Transverse colon (tissue), 4 donors: ENCODE results near the gene GOLM1. TPM values are rescaled to one million over a fixed set of nuclear protein-coding genes. Genes with fewer than 3 reads are reported as not detected.

Source experiments
- DNase-seq: peaks from one replicate; pipeline ENCODE4 v3.0.0-alpha.2; 2019
- H3K27ac ChIP-seq, 4 donors: fragments of 200-600 bp; sonication (generic); 2 replicates each; pipeline ENCODE4 v1.5.1; 2016 to 2018; ENCODE audit warnings: inconsistent platforms in 4 of 4
- H3K27me3 ChIP-seq: fragments of 200-600 bp; sonication (generic); 2 replicates; pipeline ENCODE4 v1.5.1; 2017; ENCODE audit warnings: inconsistent platforms
- H3K36me3 ChIP-seq, 4 donors: fragments of 200-600 bp; sonication (generic); 2 replicates each; pipeline ENCODE4 v1.5.1; 2017 to 2019; ENCODE audit warnings: inconsistent platforms in 4 of 4
- H3K4me1 ChIP-seq, 4 donors: fragments of 200-600 bp; sonication (generic); 2 replicates each; pipeline ENCODE4 v1.5.1; 2017 to 2020; ENCODE audit warnings: inconsistent platforms in 4 of 4
- H3K4me3 ChIP-seq, 4 donors: fragments of 200-600 bp; sonication (generic); 1 replicate in 1 of 4; 2 replicates in 3 of 4; pipeline versions ENCODE4 v1.5.1 to v1.6.1; 2017 to 2019; ENCODE audit warnings: inconsistent platforms in 4 of 4
- H3K9me3 ChIP-seq, 2 donors: fragments of 200-600 bp; sonication (generic); 2 replicates each; pipeline ENCODE4 v1.5.1; 2017 to 2019; ENCODE audit warnings: inconsistent platforms in 2 of 2
- EP300 ChIP-seq: sonication (generic); formaldehyde crosslinking; IDR thresholded peaks from one replicate; pipeline ENCODE4 v1.6.1; 2017; ENCODE audit warnings: antibody characterized with exemption, low read depth
- POLR2A ChIP-seq: fragments of 450-650 bp; IDR thresholded peaks from one replicate; pipeline ENCODE4 v1.6.1; 2016; ENCODE audit warnings: antibody characterized with exemption, mild to moderate bottlenecking, moderate library complexity
- POLR2AphosphoS5 ChIP-seq, 3 donors: sonication (generic); formaldehyde crosslinking; IDR thresholded peaks; one replicate each; pipeline ENCODE4 v1.6.1; 2016; ENCODE audit warnings: antibody characterized with exemption in 3 of 3
- WGBS, 2 donors: methylation state at CpG; one replicate each; pipeline ENCODE4 v1.1.5; 2018; ENCODE audit warnings: low coverage in 1 of 2; 5-methylcytosine and 5-hydroxymethylcytosine counted together
- in situ Hi-C, 4 donors: fragments of 200-750 bp; cut with MboI; loops; one replicate each; pipeline versions ENCODE4 v1.15.0 to v1.15.1; 2017; ENCODE audit warnings: low sequenced_read_pairs in 3 of 4, low pct_ligation_motif_present in 1 of 4, low pct_unique_long_range_greater_than_20kb in 1 of 4
- intact Hi-C: fragments of 100-400 bp; cut with DNase I; formaldehyde crosslinking; loops from one replicate; pipeline ENCODE4 v1.15.1; 2023; ENCODE audit warnings: low total_unique reads
- total RNA-seq, 4 donors: library from RNA; depleted of rRNA; stranded (reverse); fragments of >200 nt; gene quantifications; one replicate each; pipeline ENCODE4 v1.1.0, GENCODE V29; 2016
- TF ChIP-seq, protein P1 (sequence below), 5 experiments: fragments of 200-600 bp in 3 of 5; fragments of 450-650 bp in 2 of 5; sonication (generic) in 3 of 5; IDR thresholded peaks; 1 replicate in 2 of 5; 2 replicates in 3 of 5; pipeline ENCODE4 v1.5.1; 2016 to 2017; ENCODE audit warnings: antibody characterized with exemption in 5 of 5, inconsistent platforms in 3 of 5, mild to moderate bottlenecking in 2 of 5, moderate library complexity in 1 of 5

GOLM1 gene
- total RNA-seq, 4 donors from 2014 or later = 96.1 to 295 (median 177) TPM

DNA sequence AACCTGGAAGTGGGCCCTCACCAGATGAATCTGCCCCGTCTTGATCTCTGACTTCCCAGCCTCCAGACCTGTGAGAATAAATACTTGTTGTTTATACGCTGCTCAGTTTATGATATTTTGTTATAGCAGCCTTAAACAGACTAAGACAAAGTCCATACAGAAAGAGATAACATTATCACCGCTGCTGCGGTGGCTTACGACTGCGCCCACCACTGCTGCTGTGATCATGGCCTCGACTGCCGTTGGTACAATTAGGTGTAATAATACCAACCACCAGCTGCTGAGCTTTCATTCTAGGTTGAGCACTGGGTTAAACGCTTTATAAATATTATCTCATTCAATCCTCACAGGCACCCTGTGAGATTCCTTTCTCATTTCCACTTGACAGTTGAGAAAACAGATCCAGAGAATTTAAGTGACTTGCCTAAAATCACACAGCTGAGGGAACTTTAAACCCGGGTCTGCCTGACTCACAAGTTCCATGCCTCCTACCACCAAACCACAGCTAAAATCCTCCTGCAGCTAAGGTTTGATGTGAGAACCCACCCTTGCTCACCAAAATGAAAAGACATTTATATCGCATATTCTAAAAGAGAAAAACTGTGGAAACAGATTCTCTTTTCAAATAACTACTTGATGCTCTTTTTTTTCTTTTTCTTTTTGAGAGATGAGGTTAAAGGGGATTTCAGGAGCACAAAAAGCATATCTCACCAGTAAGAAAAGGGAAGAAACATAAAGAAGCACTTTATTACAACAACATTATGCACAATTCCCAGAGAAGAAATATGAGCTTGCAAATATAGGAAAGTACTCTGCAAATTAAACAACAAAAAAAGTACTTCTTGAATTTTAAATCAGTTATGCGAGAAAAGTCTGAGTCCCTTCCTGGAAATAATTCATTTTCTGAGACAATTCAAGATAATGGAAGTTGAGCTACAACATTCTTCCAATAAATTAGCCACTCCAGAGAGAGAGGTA lies 23.9 kb downstream of the GOLM1 start:
- Histone ChIP-seq H3K27ac (no peak overlapping the region), H3K36me3 (no peaks in the 10 kb centered on the region), H3K4me3 (no peak overlapping the region), H3K27me3 (no peaks in the 10 kb centered on the region), H3K4me1 (peaks cover 0 to 20% (median 1%) of the 10 kb centered on the region in 4 donors), H3K9me3 (no peaks in the 10 kb centered on the region)
- WGBS, 2 donors = 70 to 91% methylated on average over 10 to 12 of the region's 12 CpGs
- intact Hi-C loops = no loop called here
- TF ChIP-seq POLR2AphosphoS5 (IDR thresholded peaks at IDR 0.05) (no peak), EP300 (no peak), POLR2A (no peak)
- TF ChIP-seq, protein P1, sequence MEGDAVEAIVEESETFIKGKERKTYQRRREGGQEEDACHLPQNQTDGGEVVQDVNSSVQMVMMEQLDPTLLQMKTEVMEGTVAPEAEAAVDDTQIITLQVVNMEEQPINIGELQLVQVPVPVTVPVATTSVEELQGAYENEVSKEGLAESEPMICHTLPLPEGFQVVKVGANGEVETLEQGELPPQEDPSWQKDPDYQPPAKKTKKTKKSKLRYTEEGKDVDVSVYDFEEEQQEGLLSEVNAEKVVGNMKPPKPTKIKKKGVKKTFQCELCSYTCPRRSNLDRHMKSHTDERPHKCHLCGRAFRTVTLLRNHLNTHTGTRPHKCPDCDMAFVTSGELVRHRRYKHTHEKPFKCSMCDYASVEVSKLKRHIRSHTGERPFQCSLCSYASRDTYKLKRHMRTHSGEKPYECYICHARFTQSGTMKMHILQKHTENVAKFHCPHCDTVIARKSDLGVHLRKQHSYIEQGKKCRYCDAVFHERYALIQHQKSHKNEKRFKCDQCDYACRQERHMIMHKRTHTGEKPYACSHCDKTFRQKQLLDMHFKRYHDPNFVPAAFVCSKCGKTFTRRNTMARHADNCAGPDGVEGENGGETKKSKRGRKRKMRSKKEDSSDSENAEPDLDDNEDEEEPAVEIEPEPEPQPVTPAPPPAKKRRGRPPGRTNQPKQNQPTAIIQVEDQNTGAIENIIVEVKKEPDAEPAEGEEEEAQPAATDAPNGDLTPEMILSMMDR (IDR thresholded peaks at IDR 0.05) = no peak
- no peak for DNase-seq
- in situ Hi-C loops = no loop called here

DNA sequence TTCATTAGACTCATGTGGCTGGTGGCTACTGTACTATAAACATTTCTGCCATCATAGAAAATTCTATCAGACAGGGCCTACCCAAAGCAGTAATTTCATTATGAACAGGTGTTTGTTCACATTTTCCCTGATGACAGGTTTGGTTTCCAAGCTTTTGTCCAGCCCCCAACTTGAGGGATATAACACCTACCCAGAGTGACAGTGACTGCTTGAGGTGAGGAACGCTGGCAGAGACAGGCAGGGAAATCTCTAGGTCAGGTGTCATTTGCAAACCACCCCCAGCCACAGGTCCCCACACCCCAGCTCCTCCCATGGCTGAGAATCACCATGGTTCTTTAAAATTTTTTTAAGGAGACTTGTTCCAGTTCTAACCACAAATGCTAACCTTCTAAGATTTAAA lies 25.5 kb downstream of the GOLM1 start:
- Histone ChIP-seq H3K9me3 (no peaks in the 10 kb centered on the region), H3K36me3 (no peaks in the 10 kb centered on the region), H3K27me3 (no peaks in the 10 kb centered on the region), H3K27ac (no peak overlapping the region), H3K4me1 (peaks cover 0 to 12% (median 1%) of the 10 kb centered on the region in 4 donors), H3K4me3 (no peak overlapping the region)
- 74% methylated on average over 1 of the region's 1 CpG; no CpG with 5 or more reads in 1 of the 2 donors for WGBS, 2 donors
- in situ Hi-C loops = no loop called here
- TF ChIP-seq POLR2A (no peak), EP300 (no peak), POLR2AphosphoS5 (IDR thresholded peaks at IDR 0.05) (no peak)
- TF ChIP-seq, protein P1 (IDR thresholded peaks at IDR 0.05) = no peak
- intact Hi-C loops = no loop called here
- no peak for DNase-seq

DNA sequence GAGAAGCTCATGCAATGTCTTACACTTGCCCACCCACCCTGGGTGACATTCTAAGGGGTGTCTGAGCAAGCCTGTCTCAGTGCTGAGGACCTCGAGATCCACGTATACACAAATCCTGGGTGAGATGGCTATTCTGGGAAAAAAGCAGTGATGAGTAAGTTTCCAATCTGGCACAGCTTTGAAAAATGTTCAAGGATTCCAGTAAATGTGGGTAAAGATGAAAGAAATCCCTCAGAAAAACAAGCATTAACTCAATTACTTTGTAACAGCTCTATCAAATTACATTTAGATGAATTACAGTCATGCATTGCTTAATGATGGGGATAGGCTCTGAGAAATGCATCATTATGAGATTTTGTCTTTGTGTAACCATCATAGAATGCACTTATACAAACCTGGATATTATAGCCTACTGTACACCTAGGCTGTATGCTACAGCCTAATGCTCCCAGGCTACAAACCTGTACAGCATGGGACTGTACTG lies 26.9 kb downstream of the GOLM1 start:
- Histone ChIP-seq H3K4me3 (no peak overlapping the region), H3K9me3 (no peaks in the 10 kb centered on the region), H3K27me3 (no peaks in the 10 kb centered on the region), H3K36me3 (no peaks in the 10 kb centered on the region), H3K27ac (no peak overlapping the region), H3K4me1 (peaks cover 0 to 11% (median 1%) of the 10 kb centered on the region in 4 donors)
- in situ Hi-C loops = no loop called here
- no peak for DNase-seq
- intact Hi-C loops = no loop called here
- 84 to 93% methylated on average over 2 of the region's 2 CpGs for WGBS, 2 donors
- no peak for TF ChIP-seq POLR2AphosphoS5 (IDR thresholded peaks at IDR 0.05)
- no peak for TF ChIP-seq EP300
- no peak for TF ChIP-seq POLR2A
- TF ChIP-seq, protein P1 (IDR thresholded peaks at IDR 0.05) = no peak

DNA sequence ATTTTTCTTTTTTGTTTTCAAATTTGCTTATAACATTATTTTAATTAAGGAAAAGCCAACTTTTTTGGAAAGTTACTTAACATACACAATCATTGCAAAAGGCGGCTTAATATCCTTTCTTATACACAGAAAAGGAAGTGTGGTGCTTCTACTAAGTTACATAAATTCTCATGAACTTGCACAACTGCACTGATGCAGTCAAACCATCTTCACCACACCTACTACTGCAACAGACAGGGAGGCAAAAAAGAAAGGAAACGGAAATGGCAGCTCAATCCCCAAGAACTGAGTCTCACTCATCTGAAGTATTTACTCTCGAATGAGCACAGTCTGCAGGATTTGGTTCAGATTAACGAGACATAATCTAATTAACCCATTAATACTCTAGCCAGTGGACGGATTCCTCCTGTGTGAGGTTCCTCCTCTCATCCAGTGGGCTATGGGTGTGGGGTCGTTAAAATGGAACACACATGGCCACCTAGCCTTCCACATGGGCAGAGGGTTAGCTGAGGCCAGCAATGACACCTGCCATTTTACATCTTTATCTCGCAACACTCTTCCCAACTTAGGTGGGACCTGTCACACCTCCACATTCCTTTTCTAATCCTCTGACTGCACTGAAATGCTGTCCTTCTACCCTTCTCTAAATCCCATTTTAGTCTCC lies 30.0 kb downstream of the GOLM1 start:
- H3K9me3 ChIP-seq = no peaks in the 10 kb centered on the region
- H3K27ac ChIP-seq = no peak overlapping the region
- 81 to 100% methylated on average over 2 to 7 of the region's 7 CpGs for WGBS, 2 donors
- H3K27me3 ChIP-seq = no peaks in the 10 kb centered on the region
- H3K4me1 ChIP-seq = peaks cover 0 to 4% (median 0%) of the 10 kb centered on the region in 4 donors
- DNase-seq = no peak
- H3K36me3 ChIP-seq = no peaks in the 10 kb centered on the region
- in situ Hi-C loops (no loop called here), intact Hi-C loops (no loop called here)
- TF ChIP-seq, protein P1 (IDR thresholded peaks at IDR 0.05) = no peak
- TF ChIP-seq POLR2AphosphoS5 (IDR thresholded peaks at IDR 0.05) (no peak), EP300 (no peak), POLR2A (no peak)
- H3K4me3 ChIP-seq = no peak overlapping the region
